Cardiac muscle cell (in vitro differentiated cells and primary cell): Measurements from ENCODE around the gene MACC1. TPM values are rescaled to one million over a fixed set of nuclear protein-coding genes. Genes with fewer than 3 reads are reported as not detected.

Source experiments
- DNase-seq, 2 donors: peaks; one replicate each; pipeline versions ENCODE4 v3.0.0 to v3.0.0-alpha.2; 2010 to 2017; ENCODE audit warnings: low read depth in 1 of 2, low spot score in 1 of 2
- H3K27ac ChIP-seq: fragments of 200-600 bp; sonication (generic); 2 replicates; pipeline ENCODE4 v1.5.1; 2016
- H3K27me3 ChIP-seq: fragments of 200-600 bp; sonication (generic); 2 replicates; pipeline ENCODE4 v1.6.0; 2016; ENCODE audit warnings: control low read depth
- H3K36me3 ChIP-seq: fragments of 200-600 bp; sonication (generic); 2 replicates; pipeline ENCODE4 v1.5.1; 2016; ENCODE audit warnings: control low read depth
- H3K4me1 ChIP-seq: fragments of 200-600 bp; sonication (generic); 2 replicates; pipeline ENCODE4 v1.8.1; 2017; ENCODE audit warnings: low read depth, mild to moderate bottlenecking, mixed run types
- H3K4me3 ChIP-seq: fragments of 200-600 bp; sonication (generic); 2 replicates; pipeline ENCODE4 v1.5.1; 2016; ENCODE audit warnings: mild to moderate bottlenecking
- H3K9me3 ChIP-seq: fragments of 200-600 bp; sonication (generic); 2 replicates; pipeline ENCODE4 v1.5.1; 2017; ENCODE audit warnings: low read depth, mild to moderate bottlenecking, control low read depth
- CTCF ChIP-seq: IDR thresholded peaks from 2 replicates; pipeline ENCODE4 v1.5.1; 2012; ENCODE audit warnings: low read depth, mild to moderate bottlenecking, low read length
- polyA plus RNA-seq: library from polyadenylated mRNA; unstranded; fragments of >200 nt; fragmentation: Nextera tagmentation; extraction: Ambion mirVana; gene quantifications from 2 replicates; pipeline ENCODE4 v1.2.1, GENCODE V29; 2016
- total RNA-seq: library from RNA; depleted of rRNA; stranded (reverse); fragments of >200 nt; gene quantifications from 2 replicates; pipeline ENCODE4 v1.2.3, GENCODE V29; 2016

The MACC1 gene
- total and polyA plus RNA-seq, 2 experiments from 2014 or later: 0.06 TPM; not detected in 1

- no peaks in the 10 kb centered on the region for H3K27me3 ChIP-seq
- H3K27ac ChIP-seq: no peak overlapping the region
- no peaks in the 10 kb centered on the region for H3K36me3 ChIP-seq
- no peaks in the 10 kb centered on the region for H3K9me3 ChIP-seq
- no peaks in the 10 kb centered on the region for H3K4me1 ChIP-seq
- DNase-seq: peak in 1 of 2 donors; percentile 24
- TF ChIP-seq CTCF: no peak
- no peak overlapping the region for H3K4me3 ChIP-seq
Measured at GRCh38 chr7:20183086-20183485, 34.1 kb downstream of the MACC1 start.

- DNase-seq: no peak
- no peaks in the 10 kb centered on the region for H3K36me3 ChIP-seq
- no peak for TF ChIP-seq CTCF
- H3K27ac ChIP-seq: no peak overlapping the region
- H3K27me3 ChIP-seq: no peaks in the 10 kb centered on the region
- H3K4me1 ChIP-seq: no peaks in the 10 kb centered on the region
- H3K4me3 ChIP-seq: no peak overlapping the region
- H3K9me3 ChIP-seq: no peaks in the 10 kb centered on the region
Measured at GRCh38 chr7:20176578-20177242, 40.5 kb downstream of the MACC1 start.

- DNase-seq: no peak
- H3K9me3 ChIP-seq: no peaks in the 10 kb centered on the region
- no peak overlapping the region for H3K27ac ChIP-seq
- no peaks in the 10 kb centered on the region for H3K36me3 ChIP-seq
- no peaks in the 10 kb centered on the region for H3K27me3 ChIP-seq
- no peaks in the 10 kb centered on the region for H3K4me1 ChIP-seq
- H3K4me3 ChIP-seq: no peak overlapping the region
- no peak for TF ChIP-seq CTCF
Measured at GRCh38 chr7:20173828-20174227, 43.4 kb downstream of the MACC1 start.

GRCh38 chr7:20172736-20173334 lies 44.3 kb downstream of the MACC1 start:
- Histone ChIP-seq H3K36me3 (no peaks in the 10 kb centered on the region), H3K4me3 (no peak overlapping the region), H3K27me3 (no peaks in the 10 kb centered on the region), H3K4me1 (no peaks in the 10 kb centered on the region), H3K9me3 (no peaks in the 10 kb centered on the region), H3K27ac (no peak overlapping the region)
- peak; percentile 63 for TF ChIP-seq CTCF
- peak; percentile 74 to 77 for DNase-seq

- no peak for TF ChIP-seq CTCF
- no peaks in the 10 kb centered on the region for H3K36me3 ChIP-seq
- H3K4me1 ChIP-seq: no peaks in the 10 kb centered on the region
- no peak overlapping the region for H3K4me3 ChIP-seq
- no peaks in the 10 kb centered on the region for H3K27me3 ChIP-seq
- no peak for DNase-seq
- no peaks in the 10 kb centered on the region for H3K9me3 ChIP-seq
- H3K27ac ChIP-seq: no peak overlapping the region
Measured at GRCh38 chr7:20170633-20171032, 46.6 kb downstream of the MACC1 start.
